Measurements from ENCODE around the gene PSMA1.
"Not testable (repeated sequence)": the region's sequence is repeated elsewhere in the genome, so short reads cannot be mapped to it uniquely, and the experiment has no call there.

Gene PSMA1

GRCh38 chr11:14519917-14520746, at the start of gene PSMA1:
TSS of gene PSMA1 (minus strand) at chr11:14520386. CDS start at chr11:14520299, 87 bp downstream.
- Histone ChIP-seq H3K36me3 (ENCODE audit: insufficient read depth, low read length) (peaks cover 5% of the 10 kb centered on the region), H3K9ac (ENCODE audit: low read length) (peak within 1 kb of the TSS; percentile 63), H3K27ac (ENCODE audit: low read depth, low read length) (peak within 1 kb of the TSS; percentile 93), H3K9me3 (ENCODE audit: low read length) (no peaks in the 10 kb centered on the region), H3K4me1 (ENCODE audit: insufficient read depth, low read length) (peaks cover 19% of the 10 kb centered on the region), H3K27me3 (ENCODE audit: control insufficient read depth in 1 of 2, insufficient read depth in 2 of 2, low read length in 2 of 2) (no peaks in the 10 kb centered on the region), H3K4me3 (ENCODE audit: low read depth in 1 of 2, low read length in 2 of 2) (peak within 1 kb of the TSS; percentile 72 to 86)

- not testable (repeated sequence) for H3K27ac ChIP-seq (ENCODE audit: low read depth, low read length); H3K27me3 ChIP-seq (ENCODE audit: control insufficient read depth in 1 of 2, insufficient read depth in 2 of 2, low read length in 2 of 2); H3K36me3 ChIP-seq (ENCODE audit: insufficient read depth, low read length); H3K4me3 ChIP-seq (ENCODE audit: low read depth in 1 of 2, low read length in 2 of 2); H3K9ac ChIP-seq (ENCODE audit: low read length); H3K9me3 ChIP-seq (ENCODE audit: low read length); H3K4me1 ChIP-seq (ENCODE audit: insufficient read depth, low read length)
These were observed 49.3 kb upstream of the PSMA1 start for GRCh38 chr11:14569516-14569915.

- peaks cover 6% of the 10 kb centered on the region for H3K4me1 ChIP-seq (ENCODE audit: insufficient read depth, low read length)
- no peaks in the 10 kb centered on the region for H3K9me3 ChIP-seq (ENCODE audit: low read length)
- no peak overlapping the region for H3K4me3 ChIP-seq (ENCODE audit: low read depth in 1 of 2, low read length in 2 of 2)
- no peak overlapping the region for H3K9ac ChIP-seq (ENCODE audit: low read length)
- peaks cover 8% of the 10 kb centered on the region for H3K36me3 ChIP-seq (ENCODE audit: insufficient read depth, low read length)
- no peaks in the 10 kb centered on the region for H3K27me3 ChIP-seq (ENCODE audit: control insufficient read depth in 1 of 2, insufficient read depth in 2 of 2, low read length in 2 of 2)
- no peak overlapping the region for H3K27ac ChIP-seq (ENCODE audit: low read depth, low read length)
These were observed 47.0 kb upstream of the PSMA1 start for GRCh38 chr11:14567064-14567651.

- Histone ChIP-seq H3K27ac (ENCODE audit: low read depth, low read length) (no peak overlapping the region), H3K36me3 (ENCODE audit: insufficient read depth, low read length) (peaks cover 8% of the 10 kb centered on the region), H3K9ac (ENCODE audit: low read length) (no peak overlapping the region), H3K9me3 (ENCODE audit: low read length) (no peaks in the 10 kb centered on the region), H3K27me3 (ENCODE audit: control insufficient read depth in 1 of 2, insufficient read depth in 2 of 2, low read length in 2 of 2) (no peaks in the 10 kb centered on the region), H3K4me3 (ENCODE audit: low read depth in 1 of 2, low read length in 2 of 2) (no peak overlapping the region), H3K4me1 (ENCODE audit: insufficient read depth, low read length) (peaks cover 6% of the 10 kb centered on the region)
These were observed 46.3 kb upstream of the PSMA1 start for GRCh38 chr11:14566331-14567063.

GRCh38 chr11:14565845-14566244, 45.7 kb upstream of the PSMA1 start:
- H3K9me3 ChIP-seq (ENCODE audit: low read length): no peaks in the 10 kb centered on the region
- H3K9ac ChIP-seq (ENCODE audit: low read length): no peak overlapping the region
- H3K4me1 ChIP-seq (ENCODE audit: insufficient read depth, low read length): peaks cover 6% of the 10 kb centered on the region
- no peak overlapping the region for H3K27ac ChIP-seq (ENCODE audit: low read depth, low read length)
- H3K36me3 ChIP-seq (ENCODE audit: insufficient read depth, low read length): peaks cover 8% of the 10 kb centered on the region
- no peaks in the 10 kb centered on the region for H3K27me3 ChIP-seq (ENCODE audit: control insufficient read depth in 1 of 2, insufficient read depth in 2 of 2, low read length in 2 of 2)
- H3K4me3 ChIP-seq (ENCODE audit: low read depth in 1 of 2, low read length in 2 of 2): no peak overlapping the region

GRCh38 chr11:14555818-14556217, 35.6 kb upstream of the PSMA1 start:
- no peaks in the 10 kb centered on the region for H3K27me3 ChIP-seq (ENCODE audit: control insufficient read depth in 1 of 2, insufficient read depth in 2 of 2, low read length in 2 of 2)
- H3K4me1 ChIP-seq (ENCODE audit: insufficient read depth, low read length): peaks cover 21% of the 10 kb centered on the region
- H3K36me3 ChIP-seq (ENCODE audit: insufficient read depth, low read length): no peaks in the 10 kb centered on the region
- no peak overlapping the region for H3K4me3 ChIP-seq (ENCODE audit: low read depth in 1 of 2, low read length in 2 of 2)
- no peaks in the 10 kb centered on the region for H3K9me3 ChIP-seq (ENCODE audit: low read length)
- peak overlapping the region; percentile 38 for H3K27ac ChIP-seq (ENCODE audit: low read depth, low read length)
- no peak overlapping the region for H3K9ac ChIP-seq (ENCODE audit: low read length)

GRCh38 chr11:14554959-14555358, 34.8 kb upstream of the PSMA1 start:
- Histone ChIP-seq H3K9me3 (ENCODE audit: low read length) (no peaks in the 10 kb centered on the region), H3K27me3 (ENCODE audit: control insufficient read depth in 1 of 2, insufficient read depth in 2 of 2, low read length in 2 of 2) (no peaks in the 10 kb centered on the region), H3K4me3 (ENCODE audit: low read depth in 1 of 2, low read length in 2 of 2) (no peak overlapping the region), H3K36me3 (ENCODE audit: insufficient read depth, low read length) (no peaks in the 10 kb centered on the region), H3K27ac (ENCODE audit: low read depth, low read length) (no peak overlapping the region), H3K9ac (ENCODE audit: low read length) (no peak overlapping the region), H3K4me1 (ENCODE audit: insufficient read depth, low read length) (peaks cover 21% of the 10 kb centered on the region)

- Histone ChIP-seq H3K9ac (ENCODE audit: low read length) (no peak overlapping the region), H3K27ac (ENCODE audit: low read depth, low read length) (peak overlapping the region; percentile 73), H3K4me3 (ENCODE audit: low read depth in 1 of 2, low read length in 2 of 2) (no peak overlapping the region), H3K9me3 (ENCODE audit: low read length) (no peaks in the 10 kb centered on the region), H3K4me1 (ENCODE audit: insufficient read depth, low read length) (peaks cover 21% of the 10 kb centered on the region), H3K36me3 (ENCODE audit: insufficient read depth, low read length) (no peaks in the 10 kb centered on the region), H3K27me3 (ENCODE audit: control insufficient read depth in 1 of 2, insufficient read depth in 2 of 2, low read length in 2 of 2) (no peaks in the 10 kb centered on the region)
These were observed 31.9 kb upstream of the PSMA1 start for GRCh38 chr11:14552089-14552488.

- no peak overlapping the region for H3K9ac ChIP-seq (ENCODE audit: low read length)
These were observed 31.2 kb upstream of the PSMA1 start for GRCh38 chr11:14551380-14551779.

GRCh38 chr11:14549891-14550290, 29.7 kb upstream of the PSMA1 start:
- peaks cover 21% of the 10 kb centered on the region for H3K4me1 ChIP-seq (ENCODE audit: insufficient read depth, low read length)
- H3K9ac ChIP-seq (ENCODE audit: low read length): no peak overlapping the region
- no peaks in the 10 kb centered on the region for H3K9me3 ChIP-seq (ENCODE audit: low read length)
- no peaks in the 10 kb centered on the region for H3K27me3 ChIP-seq (ENCODE audit: control insufficient read depth in 1 of 2, insufficient read depth in 2 of 2, low read length in 2 of 2)
- H3K4me3 ChIP-seq (ENCODE audit: low read depth in 1 of 2, low read length in 2 of 2): no peak overlapping the region
- no peaks in the 10 kb centered on the region for H3K36me3 ChIP-seq (ENCODE audit: insufficient read depth, low read length)
- H3K27ac ChIP-seq (ENCODE audit: low read depth, low read length): no peak overlapping the region

More at GRCh38 chr11:14551380-14551779, 31.2 kb upstream of the PSMA1 start:
- Histone ChIP-seq H3K4me1 (ENCODE audit: insufficient read depth, low read length) (peaks cover 21% of the 10 kb centered on the region), H3K27ac (ENCODE audit: low read depth, low read length) (no peak overlapping the region), H3K36me3 (ENCODE audit: insufficient read depth, low read length) (no peaks in the 10 kb centered on the region), H3K9me3 (ENCODE audit: low read length) (no peaks in the 10 kb centered on the region), H3K27me3 (ENCODE audit: control insufficient read depth in 1 of 2, insufficient read depth in 2 of 2, low read length in 2 of 2) (no peaks in the 10 kb centered on the region), H3K4me3 (ENCODE audit: low read depth in 1 of 2, low read length in 2 of 2) (no peak overlapping the region)

- H3K36me3 ChIP-seq (ENCODE audit: insufficient read depth, low read length): no peaks in the 10 kb centered on the region
- H3K27ac ChIP-seq (ENCODE audit: low read depth, low read length): no peak overlapping the region
- H3K4me1 ChIP-seq (ENCODE audit: insufficient read depth, low read length): peaks cover 19% of the 10 kb centered on the region
- H3K9me3 ChIP-seq (ENCODE audit: low read length): no peaks in the 10 kb centered on the region
- H3K27me3 ChIP-seq (ENCODE audit: control insufficient read depth in 1 of 2, insufficient read depth in 2 of 2, low read length in 2 of 2): no peaks in the 10 kb centered on the region
- H3K4me3 ChIP-seq (ENCODE audit: low read depth in 1 of 2, low read length in 2 of 2): no peak overlapping the region
- no peak overlapping the region for H3K9ac ChIP-seq (ENCODE audit: low read length)
These were observed 27.3 kb upstream of the PSMA1 start for GRCh38 chr11:14547440-14547839.
